NCI-H2196 (cell line): ENCODE results near the gene KRT76.
A peak's percentile ranks its signal among the peaks of the same experiment; 100 is the strongest.

Experiments used
- DNase-seq: peaks from one replicate; lab custom pipeline; 2025; ENCODE audit not compliant: unreplicated experiment; lab: John Stamatoyannopoulos, UW

KRT76 gene

GRCh38 chr12:52813203-52813819 is 36.2 kb upstream of the KRT76 start:
- no peak for DNase-seq

GRCh38 chr12:52812749-52813148 is 35.6 kb upstream of the KRT76 start:
- no peak for DNase-seq

GRCh38 chr12:52812073-52812400 is 34.9 kb upstream of the KRT76 start:
- no peak for DNase-seq

GRCh38 chr12:52811191-52812072 is 34.3 kb upstream of the KRT76 start:
- DNase-seq, result no peak

- no peak for DNase-seq
These were observed 33.4 kb upstream of the KRT76 start for GRCh38 chr12:52810554-52810953.

GRCh38 chr12:52809166-52809565 is 32.0 kb upstream of the KRT76 start:
- no peak for DNase-seq

- no peak for DNase-seq
These were observed 31.5 kb upstream of the KRT76 start for GRCh38 chr12:52808573-52809160.

- no peak for DNase-seq
These were observed 30.7 kb upstream of the KRT76 start for GRCh38 chr12:52807544-52808470.

GRCh38 chr12:52806821-52807543 is 29.8 kb upstream of the KRT76 start:
- no peak for DNase-seq

GRCh38 chr12:52806169-52806811 is 29.1 kb upstream of the KRT76 start:
- DNase-seq, result no peak

GRCh38 chr12:52805739-52806138 is 28.6 kb upstream of the KRT76 start:
- no peak for DNase-seq

GRCh38 chr12:52805000-52805399 is 27.9 kb upstream of the KRT76 start:
- DNase-seq, result no peak

GRCh38 chr12:52802442-52802841 is 25.3 kb upstream of the KRT76 start:
- DNase-seq, result no peak

- DNase-seq, result no peak
These were observed 24.6 kb upstream of the KRT76 start for GRCh38 chr12:52801773-52802172.

GRCh38 chr12:52800259-52800917 is 23.2 kb upstream of the KRT76 start:
- DNase-seq, result peak; percentile 52

- no peak for DNase-seq
These were observed 22.5 kb upstream of the KRT76 start for GRCh38 chr12:52799505-52800211.

- DNase-seq, result no peak
These were observed 21.7 kb upstream of the KRT76 start for GRCh38 chr12:52798671-52799504.
